Muscle of arm (tissue), 12 donors: ENCODE measurements around the gene ZEB2. TPM values are rescaled to one million over a fixed set of nuclear protein-coding genes. Genes with fewer than 3 reads are reported as not detected.

Experiments
- DNase-seq: peaks from one replicate; pipeline ENCODE4 v3.0.0-alpha.2; 2013
- polyA plus RNA-seq, 12 donors: library from polyadenylated mRNA; unstranded; fragments of 120-200 nt; gene quantifications; one replicate each; pipeline ENCODE4 v1.2.1, GENCODE V29; 2013; ENCODE audit not compliant: insufficient read length in 12 of 12

Gene ZEB2
- polyA plus RNA-seq, 12 donors: 106 to 190 (median 127) TPM; not detected in 1

DNA sequence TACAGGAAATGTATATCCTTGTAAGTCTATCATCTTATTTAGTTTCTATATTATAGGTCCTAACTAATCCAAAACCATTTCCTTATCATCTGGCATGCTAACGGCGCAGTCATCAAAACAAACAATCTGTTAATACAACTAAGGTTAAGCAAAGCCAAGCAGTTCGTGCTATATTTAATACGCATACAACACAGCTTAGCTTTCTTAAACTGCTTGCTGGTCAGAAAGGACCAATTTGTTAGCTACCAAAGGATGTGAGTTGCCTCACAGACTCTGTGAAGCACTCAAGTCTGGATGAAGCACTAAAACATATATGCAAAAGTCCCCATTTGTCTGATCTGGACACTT, 67.0 kb downstream of the ZEB2 start:
- no peak for DNase-seq

DNA sequence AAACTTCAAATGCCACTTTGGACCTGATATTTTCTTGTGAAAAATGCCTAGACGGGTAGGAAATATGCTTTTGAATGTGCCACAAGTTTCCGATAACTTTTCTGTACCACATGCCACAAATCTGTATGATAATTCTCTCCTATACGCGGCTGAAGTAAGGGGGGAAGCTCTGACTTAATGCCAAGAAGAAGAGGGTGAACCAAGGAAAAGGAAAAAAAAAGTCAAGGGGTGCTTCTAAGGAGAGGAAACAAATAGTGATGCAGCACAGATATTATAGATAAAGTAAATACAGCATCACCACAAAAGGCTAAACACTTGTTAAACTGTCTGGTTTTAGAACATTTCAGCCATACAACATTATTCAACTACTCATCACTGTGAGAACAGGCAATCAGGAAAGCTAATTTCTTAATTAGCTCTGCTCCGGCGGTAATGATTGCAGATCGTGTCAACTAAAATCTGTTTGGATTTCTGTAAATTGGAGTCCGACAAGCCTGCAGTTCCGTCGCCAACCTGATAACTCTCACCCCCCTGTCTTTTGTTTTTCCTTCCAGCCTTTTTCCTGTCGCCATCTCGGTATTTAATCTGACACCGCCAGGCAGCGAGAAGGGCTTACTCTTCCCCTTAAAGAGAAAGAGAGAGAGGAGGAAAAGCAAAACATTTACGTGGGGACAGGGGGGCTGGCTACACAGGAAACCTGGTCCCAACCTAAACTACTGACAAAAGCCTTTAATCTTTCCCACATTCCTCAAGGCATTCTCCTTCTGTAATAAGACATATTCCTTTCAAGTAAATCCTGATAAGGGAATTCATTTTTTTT, 67.5 kb downstream of the ZEB2 start:
- DNase-seq: no peak

DNA sequence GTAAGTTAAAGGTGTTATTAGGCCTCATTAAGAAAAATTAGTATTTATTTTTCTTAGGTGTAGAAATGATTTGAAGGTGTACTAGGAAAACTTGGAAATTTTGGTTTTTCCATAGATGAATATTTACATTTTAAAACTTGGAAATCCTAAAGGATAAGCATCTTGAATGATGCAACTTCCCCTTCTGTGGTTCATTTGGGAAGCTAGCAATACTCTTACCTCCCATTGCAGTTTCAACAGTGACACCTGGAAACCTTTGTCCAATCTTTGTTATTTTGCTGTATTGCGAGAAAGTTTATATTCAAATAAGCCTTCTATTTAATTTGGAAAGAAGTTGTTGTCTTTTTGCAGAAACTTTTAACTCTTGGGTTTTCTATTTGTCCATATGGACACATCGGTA, 68.5 kb downstream of the ZEB2 start:
- DNase-seq: no peak

DNA sequence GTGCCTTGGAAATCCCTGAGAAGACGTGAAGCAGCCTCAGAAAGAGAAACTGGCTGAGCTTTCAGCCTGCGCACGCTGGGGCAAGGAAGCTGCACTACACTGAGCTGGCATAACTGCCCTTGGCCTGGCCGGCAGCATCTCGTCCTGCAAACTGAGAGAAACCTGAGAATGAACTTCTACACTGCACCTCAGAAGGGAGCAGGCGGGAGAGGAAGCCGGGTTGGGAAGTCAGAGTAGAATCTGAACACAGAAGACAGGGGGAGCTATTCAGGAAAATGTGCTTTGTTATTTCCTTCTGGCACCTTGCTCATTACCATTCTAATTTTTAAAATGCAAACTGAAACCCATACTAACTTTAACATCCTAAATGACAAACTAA, 70.9 kb downstream of the ZEB2 start:
- no peak for DNase-seq

DNA sequence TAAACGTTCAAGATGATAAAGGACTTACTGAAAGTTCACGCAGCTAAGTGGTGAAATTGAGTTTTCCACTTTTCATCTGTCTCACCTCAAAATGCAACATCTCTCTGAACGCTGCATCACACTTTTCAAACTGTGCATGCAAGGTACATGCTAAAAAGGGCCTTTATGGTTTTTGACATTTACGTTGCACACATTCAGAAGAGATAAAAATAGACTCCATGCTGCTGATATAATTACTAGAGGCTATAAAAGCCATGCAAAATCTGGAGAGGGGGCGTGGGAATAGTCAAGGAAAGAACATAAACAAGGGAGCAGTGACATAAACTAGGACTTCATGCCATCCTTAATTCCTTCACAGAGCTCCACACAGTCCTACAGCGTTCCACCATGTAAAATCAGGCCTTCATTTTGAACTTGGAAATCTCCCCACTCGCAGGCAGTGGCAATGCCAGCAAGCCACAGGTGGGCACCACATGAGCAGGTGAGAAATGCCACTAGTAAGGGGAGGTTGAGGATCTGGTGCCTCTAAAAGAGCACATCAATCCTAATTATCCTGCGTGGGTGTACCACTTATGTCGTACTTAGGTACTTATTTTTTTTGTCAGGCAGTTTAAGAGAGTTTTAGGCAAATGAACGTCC, 71.4 kb downstream of the ZEB2 start:
- DNase-seq: no peak

DNA sequence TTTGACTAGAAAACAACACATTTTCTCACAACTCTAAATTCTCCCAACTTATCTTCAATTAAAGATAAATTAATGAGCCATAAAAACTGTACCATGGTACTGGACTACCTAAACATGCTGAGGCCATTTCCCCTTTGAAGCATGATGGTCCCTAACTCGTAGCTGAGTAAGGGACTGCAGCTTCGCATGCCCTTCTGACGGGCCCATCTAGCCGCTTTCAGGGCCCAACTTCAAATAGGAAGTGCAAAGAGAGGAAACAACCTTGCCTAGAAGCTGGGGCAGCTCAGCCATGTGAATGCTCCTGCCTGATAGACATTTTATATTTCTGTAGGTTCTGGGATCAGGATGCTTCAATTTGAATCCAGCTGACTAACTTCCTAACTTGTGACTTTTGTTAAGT, 72.4 kb downstream of the ZEB2 start:
- DNase-seq: no peak

DNA sequence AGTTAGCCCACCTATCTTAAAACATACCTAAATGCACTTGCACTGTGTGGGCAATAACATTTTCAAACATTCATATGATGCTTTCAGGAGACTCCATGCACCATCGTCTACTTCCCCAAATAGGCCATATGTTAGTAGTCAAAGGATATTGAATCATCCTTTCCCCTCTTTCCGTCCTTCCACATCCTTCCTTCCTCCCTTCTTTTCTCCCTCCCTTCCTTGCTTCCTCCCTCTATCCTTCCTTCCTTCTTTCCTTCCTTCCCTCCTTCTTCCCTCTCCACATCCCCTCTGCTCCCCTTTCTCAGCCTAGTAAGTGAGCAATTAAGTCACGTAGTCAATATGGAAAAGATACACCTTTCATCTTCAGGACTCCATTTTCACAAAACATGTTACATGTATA, 73.8 kb downstream of the ZEB2 start:
- DNase-seq: no peak

DNA sequence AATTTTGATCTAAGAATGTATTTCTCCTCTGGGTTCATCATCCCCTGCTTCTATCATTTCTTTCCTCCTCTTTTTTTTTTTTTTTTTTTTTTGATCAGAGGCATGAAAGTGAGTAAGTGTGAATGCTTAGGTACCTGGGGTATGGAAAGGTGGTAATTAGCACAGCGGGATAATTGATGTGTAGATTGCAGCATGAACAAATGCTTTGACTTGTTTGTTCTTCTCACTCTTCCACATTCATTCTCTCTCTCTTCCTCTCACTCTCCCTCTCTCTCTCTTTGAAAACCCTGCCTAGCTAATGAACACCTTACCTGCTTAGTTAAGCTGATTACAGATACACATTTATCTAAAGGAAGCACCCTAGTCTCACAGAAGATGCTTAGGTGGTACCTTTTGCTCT, 74.7 kb downstream of the ZEB2 start:
- no peak for DNase-seq

DNA sequence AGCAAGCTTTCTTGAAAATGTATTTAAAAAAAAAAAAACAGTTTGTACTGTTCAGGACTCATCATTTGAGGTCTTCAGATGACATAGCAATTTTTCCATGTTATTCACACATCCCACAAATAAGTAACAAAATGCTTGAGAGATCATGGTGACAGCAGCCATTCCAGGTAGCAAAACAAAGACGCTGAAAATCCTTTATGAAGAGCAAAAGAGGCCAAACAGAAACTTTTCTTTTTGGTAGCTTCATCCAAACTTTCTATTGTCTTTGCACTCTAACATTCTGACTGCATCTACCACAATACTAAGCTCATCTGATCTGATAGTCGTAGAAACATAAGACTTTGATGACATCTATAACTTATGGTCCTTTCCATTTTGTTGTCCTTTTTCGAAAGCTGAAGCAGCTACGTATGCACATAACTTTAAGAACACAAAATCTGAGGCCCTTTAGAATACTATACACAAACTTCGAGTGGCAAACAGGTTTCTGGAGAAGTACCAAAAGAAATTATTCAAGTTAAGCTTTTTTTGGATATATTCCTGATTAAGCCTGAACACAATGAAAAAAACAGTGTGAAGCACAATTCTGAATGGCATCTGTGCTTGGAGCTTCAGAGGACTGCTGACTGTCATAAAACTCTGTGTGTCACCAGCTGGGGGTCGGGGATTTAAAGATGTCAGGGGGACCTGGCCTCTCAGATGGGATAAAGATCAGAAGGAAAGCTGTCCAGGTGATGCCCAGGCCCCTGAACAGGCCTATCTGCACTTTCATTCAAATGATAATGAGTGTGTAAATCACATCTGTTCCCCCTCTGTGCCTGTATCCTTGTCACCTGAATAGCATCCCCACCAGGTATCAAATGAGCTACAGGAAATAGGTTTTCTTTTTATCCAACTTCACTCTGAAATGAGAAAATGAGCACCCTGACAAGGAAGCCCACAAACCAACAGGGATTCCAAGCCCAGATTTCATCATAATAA, 75.8 kb downstream of the ZEB2 start:
- DNase-seq: no peak

DNA sequence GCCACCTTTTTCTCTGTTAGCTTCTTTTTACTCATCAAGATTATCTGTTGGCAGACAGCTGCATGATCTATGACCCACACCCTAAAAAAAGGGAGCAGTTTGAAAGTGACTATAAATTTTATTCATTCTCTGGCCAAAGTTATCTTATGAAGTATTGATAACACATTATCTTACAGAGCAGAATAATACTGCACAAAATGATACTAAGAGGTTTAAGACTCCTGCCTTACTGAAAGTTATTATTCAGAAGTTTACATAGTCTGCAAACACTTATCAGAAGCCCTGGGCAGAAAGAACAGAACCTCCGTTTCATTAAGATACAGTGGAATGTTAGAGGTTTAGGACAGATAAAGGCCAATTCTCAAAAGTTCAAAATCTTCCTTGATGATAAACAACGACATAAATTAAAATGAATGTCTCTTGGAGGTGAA, 78.2 kb downstream of the ZEB2 start:
- DNase-seq: no peak

DNA sequence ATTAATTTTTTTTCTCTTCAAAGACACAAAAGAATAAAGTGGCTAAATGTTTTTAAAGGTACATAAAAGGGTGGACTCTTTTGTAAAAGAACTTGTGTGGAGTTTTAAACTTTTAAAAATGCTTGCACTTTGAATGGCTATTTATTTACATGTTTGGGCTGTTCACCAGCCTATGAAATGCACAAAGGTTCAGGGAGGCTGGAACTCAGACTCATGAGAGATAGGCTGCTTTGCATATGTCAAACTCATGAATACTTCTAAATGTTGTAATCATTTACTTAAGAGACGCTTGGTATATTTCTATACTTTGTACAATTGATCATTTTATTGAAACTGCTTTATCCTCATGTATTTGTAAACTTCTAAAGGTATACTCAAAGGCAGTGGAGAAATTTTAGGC, 79.9 kb downstream of the ZEB2 start:
- DNase-seq: no peak

DNA sequence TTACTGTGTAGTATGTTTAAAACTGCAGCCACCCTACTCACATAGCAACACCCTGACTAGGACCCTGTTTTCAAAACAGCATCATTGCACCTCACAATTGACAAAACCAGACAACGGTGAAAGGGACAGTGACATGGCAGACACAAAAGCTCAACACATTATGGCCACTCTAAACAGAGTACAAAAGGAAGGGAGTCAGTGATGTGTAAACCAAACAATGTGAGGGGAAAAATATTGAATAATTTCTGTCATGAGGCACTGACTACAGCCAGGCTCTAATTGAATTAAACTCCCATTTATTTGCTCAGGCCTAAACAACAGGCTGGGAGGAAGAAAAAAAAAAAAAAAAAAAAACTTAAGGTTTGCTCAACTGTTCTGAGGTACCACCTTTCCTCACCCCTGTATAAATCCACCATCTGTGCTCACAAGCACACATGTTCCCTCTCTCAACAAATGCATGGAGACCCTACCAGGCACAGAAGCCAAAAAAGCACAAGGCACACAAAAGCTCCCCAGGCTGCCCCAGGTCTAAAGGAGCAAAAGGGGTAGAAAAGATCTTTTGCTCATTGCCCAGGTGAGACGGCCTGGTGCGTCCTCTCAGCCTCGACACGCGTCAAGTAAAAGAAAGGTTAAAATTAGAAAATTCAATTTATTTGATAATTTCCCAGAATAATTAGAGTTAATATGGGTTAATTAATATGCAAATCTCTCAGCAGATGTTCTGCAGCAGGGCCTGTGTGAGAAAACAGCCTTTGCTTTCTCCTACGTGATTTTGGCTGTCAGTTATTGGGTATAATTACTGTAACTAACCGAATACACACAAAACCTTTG, 80.9 kb downstream of the ZEB2 start:
- no peak for DNase-seq

DNA sequence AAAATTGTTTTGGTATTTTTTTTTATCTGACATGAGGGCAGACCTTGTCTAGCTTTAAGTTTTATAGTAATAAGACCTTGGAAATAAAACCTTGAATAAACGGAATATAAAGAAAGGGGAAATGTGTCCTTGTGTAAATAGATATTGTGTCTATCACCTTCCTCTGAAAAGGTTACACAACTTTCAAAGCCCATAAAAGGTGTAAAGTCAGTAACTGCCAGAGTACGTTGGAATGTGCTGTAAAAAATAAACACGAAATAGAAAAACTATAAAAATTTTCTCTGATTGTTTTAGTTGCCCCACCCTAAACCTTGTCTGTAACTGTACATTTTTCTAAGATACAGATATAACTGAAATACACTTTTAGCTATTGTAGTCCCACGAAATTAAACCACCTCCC, 82.3 kb downstream of the ZEB2 start:
- DNase-seq: no peak

DNA sequence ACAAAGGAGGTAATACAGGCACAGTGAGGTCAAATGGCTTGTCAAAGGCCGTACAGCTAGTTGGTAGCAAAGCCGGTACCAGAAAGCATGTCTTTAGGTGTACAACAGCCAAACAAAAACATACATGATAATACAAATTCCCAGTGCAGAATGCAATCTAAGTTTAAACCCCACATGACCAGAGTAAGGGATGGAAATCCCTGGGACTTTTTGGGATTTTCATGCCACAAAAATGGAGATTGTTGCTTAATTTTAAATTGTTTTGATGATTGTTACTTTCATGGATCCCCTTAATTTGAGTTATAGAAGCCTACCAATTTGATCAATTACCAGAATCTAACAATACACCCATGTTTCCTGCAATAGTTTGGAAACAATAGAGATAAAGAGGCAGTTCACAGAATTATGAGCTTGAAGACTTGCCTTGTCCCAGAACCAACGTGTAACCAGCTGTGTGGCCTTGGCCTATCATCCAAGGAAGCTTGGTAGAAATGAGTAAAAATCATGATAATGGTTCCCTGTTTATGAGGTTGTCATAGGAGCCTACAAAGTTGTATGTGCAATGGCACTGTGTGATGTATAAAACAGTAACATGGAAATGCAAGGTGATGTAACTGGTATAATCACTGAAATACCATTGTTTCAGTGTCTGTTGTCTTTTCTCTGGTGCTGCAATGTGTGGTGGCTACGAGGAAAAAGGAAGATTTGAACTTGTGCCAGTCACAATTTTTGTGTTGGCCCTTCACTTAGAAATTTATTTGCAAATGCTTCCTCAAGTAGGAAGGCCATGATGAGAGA, 85.3 kb downstream of the ZEB2 start:
- DNase-seq: no peak

DNA sequence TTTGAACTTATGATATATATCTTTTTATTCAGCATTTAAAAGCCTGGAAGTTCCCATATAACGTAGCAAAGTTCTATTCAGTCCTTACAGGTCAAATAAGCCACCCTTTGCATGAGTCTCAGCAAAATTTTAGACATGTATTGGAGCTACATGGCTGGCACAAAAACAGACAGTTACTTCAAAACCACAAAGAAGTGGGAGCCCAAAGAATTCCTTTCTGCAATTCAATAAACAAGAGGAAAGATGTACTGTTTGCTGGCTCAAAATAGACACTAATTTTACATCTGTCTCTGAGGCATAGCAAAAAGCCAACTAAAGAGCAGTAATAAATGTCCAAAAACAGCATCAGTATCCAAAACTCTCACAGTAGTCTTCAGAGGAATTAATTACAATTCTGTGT, 87.0 kb downstream of the ZEB2 start:
- DNase-seq: no peak

DNA sequence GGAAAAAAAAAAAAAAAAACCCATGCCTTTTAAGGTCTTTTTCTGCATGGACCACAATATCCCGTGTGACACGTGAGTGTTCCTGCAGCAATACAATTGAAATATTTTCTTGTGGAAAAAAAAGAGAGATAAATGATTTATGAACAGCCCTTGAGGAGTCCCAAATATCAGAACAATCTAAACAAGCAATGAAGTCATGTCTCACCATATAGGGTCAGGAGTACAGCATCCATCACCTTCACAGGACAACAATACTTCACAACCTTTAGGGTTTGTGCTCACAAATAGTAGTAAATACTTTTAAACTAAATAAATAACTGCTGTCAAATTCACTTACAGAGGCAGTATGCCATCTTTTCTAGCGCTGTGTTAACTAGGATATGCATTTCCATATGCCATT, 87.9 kb downstream of the ZEB2 start:
- DNase-seq: no peak

DNA sequence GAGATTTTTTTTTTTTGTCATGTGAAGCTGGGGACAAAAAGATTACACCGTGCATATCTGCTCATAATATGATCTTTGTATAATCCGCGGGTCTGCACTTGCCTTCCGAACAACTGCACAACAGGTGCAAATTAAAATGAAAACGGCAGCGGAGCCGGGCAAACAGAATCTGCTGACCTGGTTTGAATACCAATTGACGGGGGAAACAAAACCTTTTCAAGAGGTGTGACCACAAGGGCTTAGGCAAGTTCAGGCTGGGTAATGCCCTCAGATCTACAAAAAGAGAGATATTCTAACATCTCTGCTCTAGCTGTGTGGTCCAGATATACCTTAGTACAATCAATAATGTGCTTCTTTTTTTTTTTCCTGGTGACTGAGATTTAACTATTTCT, 88.5 kb downstream of the ZEB2 start:
- no peak for DNase-seq

DNA sequence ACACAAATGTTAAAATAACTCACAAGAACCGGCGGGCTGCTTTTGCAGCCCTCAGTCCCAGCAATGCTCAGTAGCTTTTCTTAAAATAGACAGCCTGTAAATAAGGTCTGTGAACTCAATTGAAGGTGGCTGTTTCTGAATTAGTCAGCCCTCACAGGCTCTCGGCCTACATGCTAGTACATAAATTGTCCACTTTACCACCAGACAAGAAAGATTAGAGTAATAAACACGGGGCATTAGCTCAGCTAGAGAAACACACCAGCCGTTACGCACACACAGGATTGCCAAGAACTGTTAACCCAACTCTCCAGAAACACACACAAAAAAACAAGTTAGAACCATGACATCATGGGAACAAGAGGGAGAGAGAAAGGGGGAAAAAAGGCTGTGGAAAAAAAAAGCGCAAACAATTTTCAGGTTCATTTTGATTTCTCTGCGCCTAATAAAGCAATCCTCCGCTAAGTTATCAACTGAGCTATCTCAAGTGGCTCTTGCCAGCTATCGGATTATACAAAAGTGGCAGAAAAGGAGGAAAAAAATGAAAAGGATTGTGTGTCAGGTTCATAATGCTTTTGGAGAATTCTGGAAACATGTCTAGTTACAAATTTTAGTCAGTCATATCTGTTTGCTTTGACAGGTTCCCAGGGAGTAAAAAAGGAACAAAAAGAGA, 89.1 kb downstream of the ZEB2 start:
- DNase-seq: no peak

DNA sequence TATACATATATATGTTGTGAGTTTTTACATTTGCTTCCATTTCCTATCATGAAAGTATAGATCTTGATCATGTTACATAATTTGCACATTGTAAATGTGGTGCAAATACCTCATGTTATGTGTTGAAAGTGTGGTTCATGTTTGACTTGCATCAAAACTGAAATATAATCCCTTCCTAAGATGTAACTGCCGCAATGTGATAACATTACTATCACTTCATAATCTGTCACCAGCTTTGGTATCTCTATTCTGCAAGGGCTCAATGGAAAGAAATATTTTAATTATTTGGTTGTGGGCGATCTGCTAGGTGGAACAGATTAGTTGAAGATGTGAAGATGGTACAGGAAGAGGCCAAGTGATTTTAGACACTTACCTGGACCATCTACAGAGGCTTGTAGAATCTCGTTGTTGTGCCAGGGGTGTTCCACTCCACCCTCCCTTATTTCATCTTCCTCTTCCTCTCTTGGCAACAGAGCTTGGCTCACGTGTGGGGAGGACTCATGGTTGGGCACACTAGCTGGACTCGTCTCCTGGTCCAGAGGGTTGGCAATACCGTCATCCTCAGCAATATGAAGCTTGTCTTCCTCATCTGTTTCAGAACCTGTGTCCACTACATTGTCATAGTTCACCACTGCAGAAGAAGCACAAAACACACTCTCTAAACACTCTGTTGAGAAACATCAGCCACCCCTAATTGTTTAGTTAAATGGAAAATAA, 90.4 kb downstream of the ZEB2 start:
- DNase-seq: no peak
